ENCODE results near the gene MDM2.

MDM2 gene

DNA sequence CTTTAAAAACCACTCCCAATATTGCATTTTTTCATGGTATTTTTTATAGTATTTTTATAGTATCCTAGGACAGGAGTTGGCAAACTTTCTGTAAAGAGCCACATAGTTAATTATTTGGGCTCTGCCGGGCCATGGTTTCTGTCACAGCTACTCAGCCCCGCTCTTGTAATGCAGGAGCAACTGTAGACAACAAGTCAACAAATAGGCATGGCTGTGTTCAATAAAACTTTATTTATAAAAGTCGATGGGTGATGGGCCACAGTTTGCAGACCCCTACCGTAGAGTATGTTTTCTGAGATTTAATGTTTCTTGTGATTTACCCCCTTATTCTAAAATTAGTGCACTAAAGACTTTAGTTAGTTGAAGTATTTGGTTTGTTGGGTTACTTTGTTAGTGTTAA lies 25.5 kb downstream of the MDM2 start:
- Histone ChIP-seq H4K20me1 (ENCODE audit: insufficient read depth, low read length) (peaks cover 38% of the 10 kb centered on the region), H3K4me2 (ENCODE audit: low read depth, low read length) (no peak overlapping the region)

DNA sequence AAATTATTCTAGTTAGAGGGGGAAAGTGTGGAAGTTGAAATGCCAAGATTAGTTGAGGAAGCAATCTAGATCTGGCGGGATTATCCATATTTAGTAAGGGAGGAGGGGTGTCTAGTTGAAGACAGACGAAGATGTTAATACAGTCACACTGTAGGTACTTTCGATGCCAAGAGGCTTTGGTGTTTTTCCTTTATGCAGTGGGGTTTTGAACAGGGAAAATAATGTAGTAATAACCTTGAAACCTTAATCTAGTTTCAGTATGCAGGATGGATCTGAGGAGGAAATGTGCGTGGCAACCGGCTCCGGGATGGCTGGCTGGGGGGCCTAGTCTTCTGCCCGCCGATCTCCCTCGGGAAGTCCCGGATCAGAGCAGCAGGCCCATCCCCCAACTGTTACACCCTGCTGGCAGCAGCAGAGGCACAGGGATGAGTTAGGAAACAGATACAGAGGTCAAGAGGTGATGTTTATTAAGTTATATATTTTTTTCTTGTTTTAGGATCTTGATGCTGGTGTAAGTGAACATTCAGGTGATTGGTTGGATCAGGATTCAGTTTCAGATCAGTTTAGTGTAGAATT lies 27.4 kb downstream of the MDM2 start:
- Histone ChIP-seq H3F3A (ENCODE audit: insufficient read depth, low read length) (peaks cover 80% of the 10 kb centered on the region), H4K20me1 (ENCODE audit: insufficient read depth, low read length) (peaks cover 45% of the 10 kb centered on the region), H3K9ac (ENCODE audit: low read length) (no peak overlapping the region), H3K27me3 (replicated peaks; ENCODE audit: insufficient read depth, low read length) (no peaks in the 10 kb centered on the region), H3K79me2 (ENCODE audit: low read length) (peaks cover 77% of the 10 kb centered on the region), H3K9me2 (replicated peaks; ENCODE audit: insufficient read depth, low read length) (no peaks in the 10 kb centered on the region), H3K27ac (ENCODE audit: low read length) (no peak overlapping the region), H3K4me3 (ENCODE audit: low read length) (no peak overlapping the region), H3K9me3 (replicated peaks; ENCODE audit: insufficient read depth, low read length) (no peaks in the 10 kb centered on the region), H2AFZ (ENCODE audit: low read length) (no peak overlapping the region), H3K36me3 (replicated peaks; ENCODE audit: insufficient read depth, low read length) (peaks cover 34% of the 10 kb centered on the region), H3K4me1 (ENCODE audit: low read length) (no peaks in the 10 kb centered on the region), H3K4me2 (ENCODE audit: low read depth, low read length) (no peak overlapping the region)
- TF ChIP-seq, protein P1, sequence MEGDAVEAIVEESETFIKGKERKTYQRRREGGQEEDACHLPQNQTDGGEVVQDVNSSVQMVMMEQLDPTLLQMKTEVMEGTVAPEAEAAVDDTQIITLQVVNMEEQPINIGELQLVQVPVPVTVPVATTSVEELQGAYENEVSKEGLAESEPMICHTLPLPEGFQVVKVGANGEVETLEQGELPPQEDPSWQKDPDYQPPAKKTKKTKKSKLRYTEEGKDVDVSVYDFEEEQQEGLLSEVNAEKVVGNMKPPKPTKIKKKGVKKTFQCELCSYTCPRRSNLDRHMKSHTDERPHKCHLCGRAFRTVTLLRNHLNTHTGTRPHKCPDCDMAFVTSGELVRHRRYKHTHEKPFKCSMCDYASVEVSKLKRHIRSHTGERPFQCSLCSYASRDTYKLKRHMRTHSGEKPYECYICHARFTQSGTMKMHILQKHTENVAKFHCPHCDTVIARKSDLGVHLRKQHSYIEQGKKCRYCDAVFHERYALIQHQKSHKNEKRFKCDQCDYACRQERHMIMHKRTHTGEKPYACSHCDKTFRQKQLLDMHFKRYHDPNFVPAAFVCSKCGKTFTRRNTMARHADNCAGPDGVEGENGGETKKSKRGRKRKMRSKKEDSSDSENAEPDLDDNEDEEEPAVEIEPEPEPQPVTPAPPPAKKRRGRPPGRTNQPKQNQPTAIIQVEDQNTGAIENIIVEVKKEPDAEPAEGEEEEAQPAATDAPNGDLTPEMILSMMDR (IDR thresholded peaks at IDR 0.05; ENCODE audit: low read length): no peak
- TF ChIP-seq EZH2phosphoT487 (IDR thresholded peaks at IDR 0.05; ENCODE audit: low read length) (no peak), EZH2 (optimal IDR thresholded peaks at IDR 0.05; ENCODE audit: low read depth, low read length) (no peak)
- no peak for DNase-seq

More for the DNA sequence above, 25.5 kb downstream of the MDM2 start:
- H3F3A ChIP-seq (ENCODE audit: insufficient read depth, low read length): peaks cover 79% of the 10 kb centered on the region
- no peaks in the 10 kb centered on the region for H3K4me1 ChIP-seq (ENCODE audit: low read length)
- H3K9me3 ChIP-seq (replicated peaks; ENCODE audit: insufficient read depth, low read length): no peaks in the 10 kb centered on the region
- H3K36me3 ChIP-seq (replicated peaks; ENCODE audit: insufficient read depth, low read length): peaks cover 29% of the 10 kb centered on the region
- no peak overlapping the region for H3K4me3 ChIP-seq (ENCODE audit: low read length)
- H3K79me2 ChIP-seq (ENCODE audit: low read length): peaks cover 83% of the 10 kb centered on the region
- no peaks in the 10 kb centered on the region for H3K9me2 ChIP-seq (replicated peaks; ENCODE audit: insufficient read depth, low read length)
- DNase-seq: no peak
- no peak overlapping the region for H3K27ac ChIP-seq (ENCODE audit: low read length)
- no peak overlapping the region for H3K9ac ChIP-seq (ENCODE audit: low read length)
- no peak overlapping the region for H2AFZ ChIP-seq (ENCODE audit: low read length)
- H3K27me3 ChIP-seq (replicated peaks; ENCODE audit: insufficient read depth, low read length): no peaks in the 10 kb centered on the region
- TF ChIP-seq EZH2phosphoT487 (IDR thresholded peaks at IDR 0.05; ENCODE audit: low read length): no peak
- no peak for TF ChIP-seq EZH2 (optimal IDR thresholded peaks at IDR 0.05; ENCODE audit: low read depth, low read length)
- TF ChIP-seq, protein P1 (IDR thresholded peaks at IDR 0.05; ENCODE audit: low read length): no peak

DNA sequence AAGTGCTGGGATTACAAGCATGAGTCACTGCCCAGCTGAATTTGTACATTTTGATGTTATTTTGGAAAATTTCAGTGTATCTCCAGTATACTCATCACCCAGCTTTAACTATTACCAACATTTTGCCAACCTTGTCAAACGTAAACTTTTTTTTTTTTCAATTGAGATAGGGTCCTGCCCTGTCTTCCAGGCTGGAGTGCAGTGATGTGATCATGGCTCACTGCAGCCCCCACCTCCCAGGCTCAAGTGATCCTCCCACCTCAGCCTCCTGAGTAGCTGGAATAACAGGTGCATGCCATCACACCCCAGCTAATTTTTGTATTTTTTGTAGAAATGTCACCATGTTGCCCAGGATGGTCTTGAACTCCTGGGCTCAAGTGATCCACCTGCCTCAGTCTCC lies 29.2 kb downstream of the MDM2 start:
- H3F3A ChIP-seq (ENCODE audit: insufficient read depth, low read length): peaks cover 80% of the 10 kb centered on the region
- H4K20me1 ChIP-seq (ENCODE audit: insufficient read depth, low read length): peaks cover 43% of the 10 kb centered on the region
- no peaks in the 10 kb centered on the region for H3K9me2 ChIP-seq (replicated peaks; ENCODE audit: insufficient read depth, low read length)
- H3K36me3 ChIP-seq (replicated peaks; ENCODE audit: insufficient read depth, low read length): peaks cover 40% of the 10 kb centered on the region
- H3K4me2 ChIP-seq (ENCODE audit: low read depth, low read length): no peak overlapping the region
- peaks cover 67% of the 10 kb centered on the region for H3K79me2 ChIP-seq (ENCODE audit: low read length)
- H3K27me3 ChIP-seq (replicated peaks; ENCODE audit: insufficient read depth, low read length): no peaks in the 10 kb centered on the region
- no peak for DNase-seq
- no peak overlapping the region for H3K4me3 ChIP-seq (ENCODE audit: low read length)
- no peak overlapping the region for H3K27ac ChIP-seq (ENCODE audit: low read length)
- H3K9me3 ChIP-seq (replicated peaks; ENCODE audit: insufficient read depth, low read length): no peaks in the 10 kb centered on the region
- no peaks in the 10 kb centered on the region for H3K4me1 ChIP-seq (ENCODE audit: low read length)
- H3K9ac ChIP-seq (ENCODE audit: low read length): no peak overlapping the region
- TF ChIP-seq EZH2phosphoT487 (IDR thresholded peaks at IDR 0.05; ENCODE audit: low read length) (no peak), EZH2 (optimal IDR thresholded peaks at IDR 0.05; ENCODE audit: low read depth, low read length) (no peak)
- TF ChIP-seq, protein P1 (IDR thresholded peaks at IDR 0.05; ENCODE audit: low read length): no peak
- no peak overlapping the region for H2AFZ ChIP-seq (ENCODE audit: low read length)
